ENCODE data around the gene GUCY1A1. TPM values are rescaled to one million over a fixed set of nuclear protein-coding genes. Genes with fewer than 3 reads are reported as not detected.

GUCY1A1 gene
- total and polyA plus RNA-seq, 2 experiments from 2014 or later: not detected

DNA sequence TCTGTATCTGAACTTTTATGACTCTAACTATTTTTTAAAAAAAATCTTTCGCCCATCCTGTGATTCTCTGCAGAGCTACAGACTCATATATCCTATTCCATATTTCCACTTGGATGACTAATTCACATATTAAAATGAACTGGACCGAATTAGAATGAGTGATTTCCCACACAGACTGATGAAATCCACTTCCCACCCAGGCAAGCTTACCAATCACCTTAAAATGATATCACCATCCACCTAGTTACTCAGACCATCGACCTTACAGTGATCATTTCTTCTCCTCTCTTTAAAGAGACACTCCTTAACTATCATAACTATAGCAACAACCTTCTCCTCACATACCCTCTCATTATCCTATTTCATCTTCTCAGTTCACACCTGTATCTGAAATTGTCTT lies 58.1 kb downstream of the GUCY1A1 start:
- Histone ChIP-seq H3K9me3 (ENCODE audit: low read depth) (no peaks in the 10 kb centered on the region), H3K27ac (no peak overlapping the region), H4K20me1 (ENCODE audit: insufficient read depth) (no peaks in the 10 kb centered on the region), H3K4me3 (no peak overlapping the region), H3K9ac (no peak overlapping the region), H3K27me3 (replicated peaks; ENCODE audit: insufficient read depth) (no peaks in the 10 kb centered on the region), H3K4me2 (ENCODE audit: unreplicated experiment) (no peak overlapping the region), H3K9me2 (ENCODE audit: insufficient read depth) (no peaks in the 10 kb centered on the region), H3F3A (ENCODE audit: insufficient read depth) (no peaks in the 10 kb centered on the region), H3K79me2 (ENCODE audit: insufficient read depth) (no peaks in the 10 kb centered on the region), H2AFZ (no peak overlapping the region), H3K36me3 (ENCODE audit: low read depth) (no peaks in the 10 kb centered on the region), H3K4me1 (ENCODE audit: insufficient read depth) (no peaks in the 10 kb centered on the region)
- in situ Hi-C loops (cut with MboI): no loop called here
- 10 to 12% methylated on average over 3 of the region's 3 CpGs for WGBS, 2 experiments (ENCODE audit: low coverage in 1 of 2, low lambda C conversion rate in 2 of 2, missing lambda C conversion rate in 2 of 2)
- no peak for DNase-seq
- no peak for TF ChIP-seq EZH2 (IDR thresholded peaks at IDR 0.05; ENCODE audit: insufficient read depth, poor library complexity, severe bottlenecking)
- no peak for TF ChIP-seq EZH2phosphoT487 (IDR thresholded peaks at IDR 0.05; ENCODE audit: insufficient read depth, low read depth)

DNA sequence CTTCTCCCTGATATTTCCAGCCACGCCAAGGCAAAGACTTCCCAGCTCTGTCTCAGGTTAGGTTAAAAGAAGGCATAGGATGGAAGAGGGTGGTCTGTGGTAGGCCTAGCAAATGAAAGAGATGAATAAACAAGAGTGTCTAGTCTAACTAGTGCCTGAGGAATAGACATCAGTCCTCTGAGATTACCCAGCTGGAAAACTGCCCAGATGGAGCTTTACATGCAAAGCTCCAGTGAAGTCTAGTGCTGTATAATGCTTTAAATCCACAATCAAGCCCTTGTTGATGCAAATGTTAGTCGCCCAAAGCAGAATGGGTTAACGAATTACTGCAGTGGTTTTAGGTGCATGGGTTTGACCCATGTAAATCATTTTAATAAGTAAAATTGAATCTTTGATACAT lies 67.4 kb downstream of the GUCY1A1 start:
- in situ Hi-C loops (cut with MboI): no loop called here
- Histone ChIP-seq H3K79me2 (ENCODE audit: insufficient read depth) (no peaks in the 10 kb centered on the region), H2AFZ (no peak overlapping the region), H4K20me1 (ENCODE audit: insufficient read depth) (no peaks in the 10 kb centered on the region), H3K27me3 (replicated peaks; ENCODE audit: insufficient read depth) (no peaks in the 10 kb centered on the region), H3F3A (ENCODE audit: insufficient read depth) (peaks cover 4% of the 10 kb centered on the region; the same call in 1 of the 2 replicates), H3K27ac (no peak overlapping the region), H3K4me1 (ENCODE audit: insufficient read depth) (peaks cover 4% of the 10 kb centered on the region), H3K4me3 (no peak overlapping the region), H3K9me3 (ENCODE audit: low read depth) (no peaks in the 10 kb centered on the region), H3K4me2 (ENCODE audit: unreplicated experiment) (no peak overlapping the region), H3K9me2 (ENCODE audit: insufficient read depth) (no peaks in the 10 kb centered on the region), H3K9ac (no peak overlapping the region), H3K36me3 (ENCODE audit: low read depth) (no peaks in the 10 kb centered on the region)
- 57 to 58% methylated on average over 3 of the region's 3 CpGs for WGBS, 2 experiments (ENCODE audit: low coverage in 1 of 2, low lambda C conversion rate in 2 of 2, missing lambda C conversion rate in 2 of 2)
- peak; percentile 12 for DNase-seq
- TF ChIP-seq EZH2phosphoT487 (IDR thresholded peaks at IDR 0.05; ENCODE audit: insufficient read depth, low read depth) (no peak), EZH2 (IDR thresholded peaks at IDR 0.05; ENCODE audit: insufficient read depth, poor library complexity, severe bottlenecking) (no peak)

DNA sequence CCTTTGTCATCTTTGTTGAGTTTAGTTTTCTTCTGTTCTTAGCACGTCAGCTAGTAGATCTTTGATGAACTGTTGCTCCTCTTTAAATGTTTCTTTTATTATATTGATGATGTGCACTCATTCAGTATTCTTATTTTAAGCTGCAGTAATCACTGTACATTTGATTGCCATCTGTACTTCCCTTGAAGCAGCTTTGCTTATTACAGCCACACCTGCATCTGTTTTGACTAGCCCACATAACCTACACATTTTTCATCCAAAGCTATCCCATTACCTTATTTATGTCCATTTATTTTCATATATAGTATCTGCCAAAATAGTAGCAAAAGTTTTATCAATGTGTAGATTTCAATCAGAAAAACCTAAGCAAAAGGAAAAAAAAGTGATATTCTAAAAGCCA lies 68.3 kb downstream of the GUCY1A1 start:
- no peak overlapping the region for H3K4me3 ChIP-seq
- in situ Hi-C loops (cut with MboI): no loop called here
- H3K9me2 ChIP-seq (ENCODE audit: insufficient read depth): no peaks in the 10 kb centered on the region
- no peak for DNase-seq
- no peak overlapping the region for H3K4me2 ChIP-seq (ENCODE audit: unreplicated experiment)
- no peak overlapping the region for H2AFZ ChIP-seq
- no peaks in the 10 kb centered on the region for H3K79me2 ChIP-seq (ENCODE audit: insufficient read depth)
- H3K27ac ChIP-seq: no peak overlapping the region
- H3K27me3 ChIP-seq (replicated peaks; ENCODE audit: insufficient read depth): no peaks in the 10 kb centered on the region
- H3K9me3 ChIP-seq (ENCODE audit: low read depth): no peaks in the 10 kb centered on the region
- peaks cover 8% of the 10 kb centered on the region; the same call in 1 of the 2 replicates for H3F3A ChIP-seq (ENCODE audit: insufficient read depth)
- no peak overlapping the region for H3K9ac ChIP-seq
- WGBS, 2 experiments (ENCODE audit: low coverage in 1 of 2, low lambda C conversion rate in 2 of 2, missing lambda C conversion rate in 2 of 2): 55 to 62% methylated on average over 1 of the region's 1 CpG
- peaks cover 4% of the 10 kb centered on the region for H3K4me1 ChIP-seq (ENCODE audit: insufficient read depth)
- H4K20me1 ChIP-seq (ENCODE audit: insufficient read depth): no peaks in the 10 kb centered on the region
- TF ChIP-seq EZH2 (IDR thresholded peaks at IDR 0.05; ENCODE audit: insufficient read depth, poor library complexity, severe bottlenecking) (no peak), EZH2phosphoT487 (IDR thresholded peaks at IDR 0.05; ENCODE audit: insufficient read depth, low read depth) (no peak)
- no peaks in the 10 kb centered on the region for H3K36me3 ChIP-seq (ENCODE audit: low read depth)

DNA sequence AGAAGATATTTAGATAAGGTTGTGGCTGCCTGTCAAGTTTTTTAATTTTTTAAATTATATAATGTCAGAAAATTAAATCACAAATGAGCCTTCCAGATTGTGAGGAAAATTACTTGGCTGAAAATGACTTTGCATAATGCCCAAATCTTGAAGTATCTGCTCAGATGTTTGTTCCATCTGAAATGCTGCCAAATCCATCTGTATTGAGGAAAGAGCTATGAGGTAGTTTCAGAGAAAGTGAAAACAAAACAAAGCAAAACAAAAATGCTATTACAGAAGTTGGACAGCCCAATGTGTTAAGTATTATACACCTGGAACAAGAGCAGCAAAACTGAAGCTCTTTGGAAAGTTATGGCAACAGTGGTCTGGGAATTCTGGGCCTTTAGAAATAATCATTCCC lies 68.8 kb downstream of the GUCY1A1 start:
- no peaks in the 10 kb centered on the region for H4K20me1 ChIP-seq (ENCODE audit: insufficient read depth)
- no peaks in the 10 kb centered on the region for H3K27me3 ChIP-seq (replicated peaks; ENCODE audit: insufficient read depth)
- no peak overlapping the region for H3K9ac ChIP-seq
- TF ChIP-seq EZH2phosphoT487 (IDR thresholded peaks at IDR 0.05; ENCODE audit: insufficient read depth, low read depth): no peak
- TF ChIP-seq EZH2 (IDR thresholded peaks at IDR 0.05; ENCODE audit: insufficient read depth, poor library complexity, severe bottlenecking): no peak
- no peaks in the 10 kb centered on the region for H3K79me2 ChIP-seq (ENCODE audit: insufficient read depth)
- H2AFZ ChIP-seq: no peak overlapping the region
- H3K4me1 ChIP-seq (ENCODE audit: insufficient read depth): peaks cover 4% of the 10 kb centered on the region
- H3K4me3 ChIP-seq: no peak overlapping the region
- H3K9me2 ChIP-seq (ENCODE audit: insufficient read depth): no peaks in the 10 kb centered on the region
- H3K4me2 ChIP-seq (ENCODE audit: unreplicated experiment): no peak overlapping the region
- H3K9me3 ChIP-seq (ENCODE audit: low read depth): no peaks in the 10 kb centered on the region
- DNase-seq: no peak
- no peaks in the 10 kb centered on the region for H3K36me3 ChIP-seq (ENCODE audit: low read depth)
- H3F3A ChIP-seq (ENCODE audit: insufficient read depth): peaks cover 8% of the 10 kb centered on the region; the same call in 1 of the 2 replicates
- in situ Hi-C loops (cut with MboI): no loop called here
- no peak overlapping the region for H3K27ac ChIP-seq

DNA sequence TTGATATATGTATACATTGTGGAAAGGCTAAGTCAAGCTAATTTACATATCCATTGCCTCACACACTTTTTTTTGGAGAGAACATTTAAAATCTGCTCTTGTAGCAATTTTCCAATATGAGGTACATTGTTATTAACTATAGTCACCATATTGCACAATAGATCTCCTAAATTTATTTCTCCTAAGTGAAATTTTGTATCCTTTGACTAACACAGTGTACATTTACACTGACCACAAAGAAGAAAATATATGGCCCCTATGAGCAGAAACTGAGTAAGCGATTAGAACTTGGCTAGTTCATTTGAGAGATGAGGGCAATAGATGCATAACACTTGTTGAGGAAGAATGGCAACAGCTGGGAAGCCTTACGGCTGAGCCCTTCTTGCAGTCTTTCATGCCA lies 71.9 kb downstream of the GUCY1A1 start:
- Histone ChIP-seq H3K9me2 (ENCODE audit: insufficient read depth) (no peaks in the 10 kb centered on the region), H3K27me3 (replicated peaks; ENCODE audit: insufficient read depth) (no peaks in the 10 kb centered on the region; the same call in none of the 2 replicates), H3K4me1 (ENCODE audit: insufficient read depth) (peaks cover 4% of the 10 kb centered on the region), H3K9me3 (ENCODE audit: low read depth) (no peaks in the 10 kb centered on the region), H3K79me2 (ENCODE audit: insufficient read depth) (no peaks in the 10 kb centered on the region), H4K20me1 (ENCODE audit: insufficient read depth) (no peaks in the 10 kb centered on the region), H3F3A (ENCODE audit: insufficient read depth) (peaks cover 8% of the 10 kb centered on the region; the same call in 1 of the 2 replicates), H3K4me3 (no peak overlapping the region), H3K36me3 (ENCODE audit: low read depth) (no peaks in the 10 kb centered on the region), H3K27ac (no peak overlapping the region), H3K4me2 (ENCODE audit: unreplicated experiment) (no peak overlapping the region), H2AFZ (no peak overlapping the region), H3K9ac (no peak overlapping the region)
- no peak for TF ChIP-seq EZH2phosphoT487 (IDR thresholded peaks at IDR 0.05; ENCODE audit: insufficient read depth, low read depth)
- in situ Hi-C loops (cut with MboI): no loop called here
- peak; percentile 71 for DNase-seq
- 18 to 20% methylated on average over 2 of the region's 2 CpGs for WGBS, 2 experiments (ENCODE audit: low coverage in 1 of 2, low lambda C conversion rate in 2 of 2, missing lambda C conversion rate in 2 of 2)

Data from GM23248 (cell line).